ENCODE results near the gene KRTAP11-1.

- no peak for TF ChIP-seq POLR2A (IDR thresholded peaks at IDR 0.05)
- TF ChIP-seq POLR2AphosphoS5 (IDR thresholded peaks at IDR 0.05) = no peak
- TF ChIP-seq CTCF (IDR thresholded peaks at IDR 0.05) = no peak
These were observed 1.7 kb upstream of the KRTAP11-1 start for GRCh38 chr21:30882866-30883597.

Data from sigmoid colon (tissue), 4 donors.